GM19463 (cell line): ENCODE measurements around the gene PTPRS.

Experiments used
- ATAC-seq: cut with Tn5 transposase; IDR thresholded peaks from one replicate; pipeline ENCODE4 v1.9.1; 2021; ENCODE audit warnings: mild to moderate bottlenecking, moderate library complexity; ENCODE audit not compliant: unreplicated experiment

PTPRS gene

DNA sequence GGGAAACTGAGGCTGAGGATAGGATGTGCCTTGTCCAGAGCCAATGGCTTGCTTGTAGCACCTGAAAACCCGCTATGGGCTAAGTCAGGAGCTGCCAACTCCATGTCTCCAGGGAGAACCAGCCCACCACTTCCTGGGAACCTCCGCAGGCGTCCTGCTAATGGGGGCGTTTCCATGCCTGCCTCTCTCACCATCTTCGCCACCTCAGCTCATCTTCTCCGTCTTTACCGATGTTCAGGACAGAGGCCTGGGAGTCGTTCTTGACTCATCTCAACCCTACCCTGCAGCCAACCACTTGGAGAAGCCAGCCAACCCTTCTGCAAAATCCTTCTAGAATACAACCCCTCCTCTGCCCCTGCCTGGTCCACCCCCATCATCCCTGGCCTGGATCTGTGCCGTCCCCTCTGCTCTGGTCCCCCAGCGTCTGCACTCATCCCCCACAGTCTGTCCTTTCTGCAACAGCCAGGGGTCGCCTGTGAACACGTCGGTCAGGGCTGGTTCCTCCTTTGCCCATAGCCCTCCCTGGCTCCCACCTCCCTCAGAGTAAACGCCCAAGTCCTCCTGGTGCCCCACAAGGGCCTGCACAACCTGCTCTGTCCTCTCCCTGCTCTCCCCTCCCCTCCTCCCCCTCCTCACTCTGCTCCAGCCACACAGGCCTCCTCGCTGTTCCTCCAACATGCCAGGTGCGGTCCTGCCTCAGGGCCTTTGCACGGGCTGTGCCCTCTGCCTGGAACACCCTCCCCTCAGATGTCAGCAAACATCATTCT, 31.0 kb downstream of the PTPRS start:
- ATAC-seq: no peak

DNA sequence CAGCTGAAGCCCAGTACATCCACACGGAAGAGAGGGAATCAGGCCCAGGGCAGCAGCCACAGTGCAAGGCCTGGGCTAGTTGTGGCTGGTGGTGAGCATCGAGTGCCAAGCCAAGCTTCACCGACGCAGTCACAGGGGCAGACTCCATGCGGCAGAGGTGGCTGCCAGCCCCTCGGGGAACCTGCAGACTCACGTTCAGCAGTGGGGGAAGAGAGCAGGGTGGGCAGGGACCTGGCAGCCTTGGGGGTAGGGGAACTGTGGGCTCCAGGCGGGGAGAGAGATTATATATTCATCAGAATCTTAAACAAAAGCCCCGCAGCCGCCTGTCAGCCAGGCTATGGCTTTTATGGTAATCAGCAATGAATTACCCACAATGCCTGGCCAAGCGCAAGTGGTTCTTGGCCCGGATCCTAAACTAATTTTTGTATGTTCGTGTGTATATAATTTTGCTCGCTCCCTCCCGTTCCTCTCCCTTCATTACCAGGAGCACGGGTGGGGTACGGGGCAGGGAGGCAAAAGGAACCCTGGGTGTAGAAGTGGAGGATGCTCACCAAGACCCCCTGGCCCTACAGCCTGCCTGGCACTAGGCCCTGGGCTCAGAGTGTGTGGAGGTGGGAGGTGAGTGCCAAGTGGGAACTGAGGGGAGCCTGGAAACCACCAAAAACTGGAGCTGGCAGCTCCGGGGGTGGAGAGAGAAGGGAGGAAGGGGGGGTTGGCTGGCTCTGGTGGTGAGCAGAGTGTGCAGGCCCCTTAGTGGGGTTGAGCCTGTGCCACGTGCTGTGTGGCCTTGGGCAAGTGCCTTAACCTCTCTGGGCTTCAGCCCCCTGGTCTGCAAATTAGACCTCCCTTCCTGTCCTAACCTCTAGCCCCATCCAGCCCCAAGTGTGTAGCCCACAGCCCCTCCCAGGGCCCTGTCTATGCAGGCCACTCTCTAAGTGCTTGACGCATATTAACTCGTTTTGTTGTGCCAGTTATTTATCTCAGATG, 31.9 kb downstream of the PTPRS start:
- no peak for ATAC-seq

DNA sequence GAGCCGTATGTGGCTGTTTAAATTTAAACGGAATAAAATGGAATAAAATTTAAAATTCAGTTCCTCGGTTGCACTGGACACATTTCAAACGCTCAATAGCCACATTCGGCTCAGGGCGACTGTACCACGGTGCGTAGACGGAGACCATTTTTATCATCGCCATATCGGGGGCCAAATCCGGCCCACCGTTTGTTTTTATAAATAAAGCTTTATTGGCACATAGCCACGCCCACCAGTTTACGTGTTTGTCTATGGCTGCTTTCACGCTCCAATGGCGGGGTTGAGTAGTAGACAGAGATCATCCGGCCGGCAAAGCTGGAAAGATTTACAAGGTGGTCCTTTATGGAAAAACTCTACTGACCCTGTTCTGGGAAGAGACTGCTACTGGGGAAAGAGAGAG, 33.0 kb downstream of the PTPRS start:
- no peak for ATAC-seq

DNA sequence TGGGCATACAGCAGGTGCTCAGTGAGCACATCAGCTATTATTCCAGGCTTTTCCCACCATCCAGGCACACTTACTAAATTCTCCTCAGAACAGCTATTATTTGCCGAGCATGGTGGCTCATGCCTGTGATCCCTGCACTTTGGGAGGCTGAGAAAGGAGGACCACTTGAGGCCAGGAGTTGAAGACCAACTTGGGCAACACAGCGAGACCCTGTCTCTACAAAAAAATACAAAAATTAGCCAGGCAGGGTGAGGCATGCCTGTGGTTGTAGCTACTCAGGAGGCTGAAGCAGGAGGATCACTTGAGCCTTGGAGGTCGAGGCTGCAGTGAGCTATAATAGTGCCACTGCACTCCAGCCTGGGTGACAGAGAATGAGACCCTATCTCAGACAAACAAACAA, 35.4 kb downstream of the PTPRS start:
- ATAC-seq: no peak

DNA sequence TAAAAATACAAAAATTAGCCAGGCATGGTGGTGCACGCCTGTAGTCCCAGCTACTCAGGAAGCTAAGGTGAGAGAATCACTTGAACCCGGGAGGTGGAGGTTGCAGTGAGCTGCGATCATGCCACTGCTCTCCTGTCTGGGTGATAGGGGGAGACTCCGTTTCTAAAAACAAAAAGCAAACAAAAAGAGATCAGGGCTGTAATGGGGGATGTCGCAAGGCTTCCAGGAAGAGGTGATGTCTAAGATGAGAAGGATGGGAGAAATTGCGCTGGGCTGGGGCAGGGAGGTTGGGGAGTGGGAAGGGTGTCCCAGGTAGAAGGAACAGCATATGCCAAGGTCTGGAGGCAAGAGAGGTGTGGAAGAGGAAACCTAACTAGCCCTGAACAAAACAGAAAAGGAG, 36.1 kb downstream of the PTPRS start:
- ATAC-seq: no peak

DNA sequence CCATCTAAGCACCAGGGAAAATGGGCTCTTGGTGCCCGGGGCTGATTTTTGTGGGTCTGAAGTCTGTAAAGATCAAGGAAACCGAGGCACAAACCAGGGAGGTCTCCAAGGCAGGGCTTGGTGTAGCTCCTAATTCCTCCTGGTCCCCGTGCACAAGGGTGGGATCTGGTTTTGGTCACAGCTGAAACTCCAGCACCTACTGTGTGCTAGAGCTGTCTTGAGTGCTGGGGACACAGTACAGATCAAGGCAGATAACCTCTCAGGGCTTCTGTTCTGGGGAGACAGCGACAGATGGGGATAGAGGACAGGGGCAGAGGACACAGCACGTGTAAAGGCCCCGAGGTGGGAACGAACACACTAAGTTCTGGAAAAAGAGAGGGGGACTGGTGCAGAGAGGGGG, 37.4 kb downstream of the PTPRS start:
- no peak for ATAC-seq

DNA sequence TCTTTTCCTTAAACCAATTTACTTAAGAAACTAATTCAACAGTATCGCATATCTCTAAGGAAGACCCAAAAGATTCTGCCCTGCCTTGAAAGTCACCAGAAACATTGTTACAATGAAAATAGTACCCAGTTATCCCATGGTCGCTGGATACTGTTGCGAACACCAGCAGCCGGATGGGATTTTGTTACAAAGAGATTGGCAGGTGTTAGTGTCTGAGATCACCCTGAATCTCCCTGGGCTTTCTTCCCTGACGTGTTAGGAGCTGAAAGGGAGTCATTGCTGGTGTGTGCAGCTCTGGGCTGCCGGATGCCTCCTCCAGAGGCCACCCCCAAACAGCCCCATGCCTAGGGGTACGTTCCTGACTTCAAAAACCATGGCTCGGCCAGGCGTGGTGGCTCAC, 38.2 kb downstream of the PTPRS start:
- ATAC-seq: no peak

DNA sequence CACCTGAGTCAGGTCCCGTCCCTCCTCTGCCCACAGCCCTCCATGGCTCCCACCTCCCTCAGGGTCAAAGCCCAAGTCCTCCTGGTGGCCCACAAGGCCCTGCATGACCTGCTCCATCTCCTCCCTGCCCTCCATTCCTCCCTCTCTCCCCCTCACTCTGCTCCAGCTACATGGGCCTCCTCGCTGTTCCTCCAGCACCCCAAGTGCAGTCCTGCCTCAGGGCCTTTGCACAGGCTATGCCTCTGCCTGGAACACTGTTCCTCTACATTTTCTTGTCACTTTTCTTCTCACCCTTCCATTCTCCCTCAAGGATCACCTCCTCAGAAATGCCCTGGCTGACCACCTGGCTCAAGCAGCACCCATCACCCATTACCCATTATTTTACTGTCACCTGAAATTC, 41.5 kb downstream of the PTPRS start:
- no peak for ATAC-seq

DNA sequence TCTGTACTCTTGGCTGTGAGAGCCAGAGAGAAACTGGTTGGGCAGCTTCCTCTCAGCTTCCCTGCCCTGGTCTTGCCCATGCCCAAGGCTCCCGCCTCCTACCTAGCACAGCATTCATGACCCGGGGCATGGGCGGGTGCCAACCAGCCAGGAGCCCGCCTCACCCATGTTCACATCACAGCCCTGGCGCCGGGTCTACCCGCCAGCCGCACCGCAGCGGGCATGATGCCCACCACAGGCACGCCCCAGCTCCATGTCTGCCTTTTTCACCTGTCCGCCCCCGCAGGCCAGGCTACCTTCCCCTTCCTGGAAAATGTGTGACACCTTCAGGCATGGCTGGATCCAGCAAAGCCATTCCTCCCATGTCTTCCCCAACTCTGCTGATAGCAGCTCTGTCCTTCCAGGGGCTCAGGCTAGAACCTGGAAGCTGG, 42.1 kb downstream of the PTPRS start:
- no peak for ATAC-seq

DNA sequence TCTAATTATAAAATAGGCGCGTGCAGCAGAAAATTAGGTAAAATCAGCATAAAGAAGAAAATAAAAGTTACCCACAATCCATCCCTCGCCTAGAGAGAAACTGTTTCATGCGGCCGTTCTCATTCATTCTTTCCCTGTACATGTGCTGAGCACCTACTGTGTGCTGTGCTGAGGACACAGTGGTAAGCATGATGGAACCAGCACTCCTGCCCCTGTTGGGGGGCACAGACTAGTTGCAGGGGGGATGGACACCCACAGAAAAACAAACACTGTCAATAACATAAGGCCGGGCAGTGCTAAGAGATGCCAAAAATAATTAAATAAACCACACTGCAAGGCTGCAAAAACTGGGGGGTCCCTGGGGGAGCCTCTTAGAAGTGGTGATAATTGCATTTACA, 43.3 kb downstream of the PTPRS start:
- no peak for ATAC-seq

DNA sequence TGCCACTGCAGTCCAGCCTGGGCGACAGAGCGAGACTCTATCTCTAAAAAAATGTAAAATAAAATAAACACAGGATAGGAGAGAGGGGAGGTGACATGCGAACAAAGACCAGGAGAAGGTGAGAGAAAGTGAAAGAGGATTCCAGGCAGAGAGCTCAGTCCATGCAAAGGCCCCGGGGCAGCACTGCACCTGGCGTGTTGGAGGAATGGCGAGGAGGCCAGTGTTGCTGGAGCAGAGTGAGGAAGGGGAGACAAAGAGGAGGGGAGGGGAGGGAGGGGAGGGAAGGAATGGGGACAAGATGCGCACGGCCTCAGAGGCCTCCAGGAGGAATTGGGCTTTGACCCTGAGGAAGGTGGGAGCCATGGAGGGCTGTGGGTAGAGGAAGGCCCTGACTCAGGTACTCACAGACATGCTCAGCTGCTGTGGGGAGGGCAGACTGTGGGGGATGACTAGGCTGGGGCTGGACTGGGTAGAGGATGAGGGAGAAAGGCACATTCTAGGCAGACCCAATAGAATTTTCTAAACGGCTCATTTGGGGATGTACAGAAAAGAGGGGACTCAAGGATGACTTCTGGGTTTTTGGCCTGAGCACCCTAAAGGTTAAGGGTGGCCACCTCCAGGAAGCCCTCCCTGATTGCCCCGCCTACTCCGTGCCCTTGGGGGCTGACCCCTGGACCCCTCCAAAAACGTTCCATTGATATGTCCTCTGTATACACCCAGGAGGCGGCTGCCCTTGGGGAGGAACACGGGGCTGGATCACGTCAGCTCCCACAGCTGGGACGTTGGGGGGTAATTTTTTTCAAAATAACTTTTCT, 43.9 kb downstream of the PTPRS start:
- no peak for ATAC-seq

DNA sequence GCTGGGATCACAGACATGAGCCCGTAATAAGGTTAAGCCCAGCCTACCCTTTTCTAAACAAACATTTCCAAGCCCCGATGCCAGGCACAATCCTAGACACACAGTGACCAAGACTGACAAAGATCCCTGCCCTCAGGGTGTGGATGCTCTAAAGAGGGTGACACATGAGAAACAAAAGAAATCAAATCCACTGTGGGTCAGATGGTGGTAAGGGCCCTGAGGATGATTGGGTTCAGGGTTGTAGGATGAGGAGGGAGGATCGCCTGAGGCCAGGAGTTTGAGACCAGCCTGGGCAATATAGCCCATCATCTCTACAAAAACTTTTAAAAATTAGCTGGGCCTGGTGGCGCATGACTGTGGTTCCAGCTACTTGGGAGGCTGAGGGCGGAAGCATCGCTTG, 44.6 kb downstream of the PTPRS start:
- no peak for ATAC-seq

DNA sequence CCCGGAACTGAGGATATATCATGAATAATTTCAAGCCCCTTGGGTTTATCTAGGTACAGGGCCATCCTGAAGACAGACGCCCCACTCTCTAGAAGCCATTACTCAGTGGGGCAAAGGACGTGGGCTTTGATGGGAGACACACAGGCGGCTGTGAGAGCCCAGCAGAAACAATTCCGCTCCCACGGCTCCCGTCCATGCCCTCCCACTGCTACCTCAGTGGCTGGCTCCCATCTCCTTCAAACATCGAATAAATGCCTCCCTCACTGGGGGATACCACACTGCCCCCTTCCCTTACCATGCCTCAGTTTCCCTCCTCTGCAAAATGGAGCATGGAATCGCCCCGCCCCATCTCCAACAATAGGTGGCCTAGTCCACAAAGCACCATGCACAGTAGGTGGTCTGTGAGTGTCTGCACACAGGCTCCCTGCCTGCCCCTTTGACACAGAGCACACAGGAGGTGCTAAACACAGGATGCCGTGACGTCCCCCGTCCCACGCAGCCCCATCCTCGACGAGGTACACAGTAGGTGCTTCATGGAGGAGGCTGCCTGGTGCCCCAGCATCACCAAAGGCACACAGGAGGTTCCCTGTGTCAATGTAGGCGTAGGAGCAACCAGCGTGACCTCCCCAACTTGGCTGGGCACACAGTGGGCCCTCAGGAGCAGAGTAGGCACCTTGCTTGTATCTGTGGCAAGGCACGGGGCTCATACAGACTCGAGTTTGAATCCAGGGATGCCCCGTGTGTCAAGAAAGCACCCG, 46.0 kb downstream of the PTPRS start:
- no peak for ATAC-seq

DNA sequence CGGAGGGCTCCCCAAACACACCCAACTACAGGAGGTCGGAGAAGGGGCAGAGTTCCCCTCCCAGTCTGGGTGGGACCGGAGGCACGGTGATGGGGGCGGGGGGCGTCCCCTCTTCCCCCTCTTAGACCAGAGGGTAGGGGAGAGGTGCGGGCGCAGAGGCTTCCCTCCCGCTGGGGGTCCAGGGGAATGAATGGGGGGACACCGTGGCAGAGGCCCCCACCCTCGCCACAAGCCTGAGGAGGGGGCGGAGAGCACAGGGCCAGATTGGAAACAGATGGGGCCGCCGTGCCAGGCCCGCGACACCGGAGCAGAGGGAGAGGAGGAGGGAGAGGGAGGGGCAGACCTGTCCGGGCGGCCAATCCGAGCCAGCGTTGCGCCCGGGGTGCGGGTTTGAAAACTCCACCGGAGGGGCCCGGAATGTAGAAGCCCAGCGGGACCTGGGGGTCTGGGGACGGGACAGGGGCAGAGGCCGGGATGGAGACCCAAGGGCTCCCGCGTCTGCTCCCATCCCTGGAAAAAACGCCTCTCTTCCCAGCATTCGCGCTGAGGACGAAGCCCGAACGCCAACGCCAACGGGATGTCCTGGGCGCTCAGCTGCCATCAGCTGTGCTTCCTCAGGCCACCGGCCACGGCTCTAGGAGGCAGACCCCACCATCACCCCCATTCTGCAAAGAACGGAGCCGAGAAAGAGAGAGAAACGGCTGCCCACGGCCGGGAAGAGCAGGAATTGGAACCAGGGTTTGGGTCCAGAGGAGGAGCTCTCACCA, 46.8 kb downstream of the PTPRS start:
- no peak for ATAC-seq

DNA sequence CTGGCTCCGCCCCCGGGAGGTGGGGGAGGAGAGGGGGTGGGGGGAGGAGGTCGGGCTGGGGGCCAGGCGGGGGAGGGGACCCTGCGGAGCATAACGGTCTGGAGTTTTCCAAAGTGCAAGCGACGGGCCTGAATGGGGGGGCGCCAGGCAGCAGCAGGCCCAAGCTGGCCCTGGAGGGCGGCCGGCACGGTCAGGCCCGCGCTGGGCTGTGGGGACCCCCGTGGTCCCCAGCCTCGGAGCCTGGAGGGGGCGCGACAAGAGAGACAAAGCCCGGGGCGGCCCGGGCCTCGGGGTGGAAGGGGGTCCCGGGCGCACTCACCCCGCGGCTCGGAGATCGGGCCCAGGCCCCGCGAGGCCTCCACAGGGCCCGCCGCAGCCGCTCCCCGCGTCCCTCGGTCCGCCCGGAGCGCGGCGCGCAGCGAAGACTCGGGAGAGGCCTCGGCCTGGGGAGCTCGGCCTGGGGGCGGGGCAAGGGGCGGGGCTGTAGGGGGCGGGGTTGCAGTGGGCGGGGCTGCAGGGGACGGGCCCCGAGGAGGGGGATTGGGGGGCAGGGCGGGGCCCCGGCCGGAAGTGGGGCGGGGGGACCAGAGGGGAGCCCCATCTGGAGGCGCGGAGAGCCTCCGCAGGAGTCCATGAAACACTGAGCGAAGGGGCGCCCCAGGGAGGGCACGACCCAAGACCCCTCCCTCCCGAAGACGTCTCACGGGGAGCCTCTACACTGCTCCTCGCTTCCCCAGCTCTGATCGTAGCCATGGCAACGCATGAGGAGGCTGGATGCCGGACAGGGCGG, 47.6 kb downstream of the PTPRS start:
- peak; percentile 50 for ATAC-seq

DNA sequence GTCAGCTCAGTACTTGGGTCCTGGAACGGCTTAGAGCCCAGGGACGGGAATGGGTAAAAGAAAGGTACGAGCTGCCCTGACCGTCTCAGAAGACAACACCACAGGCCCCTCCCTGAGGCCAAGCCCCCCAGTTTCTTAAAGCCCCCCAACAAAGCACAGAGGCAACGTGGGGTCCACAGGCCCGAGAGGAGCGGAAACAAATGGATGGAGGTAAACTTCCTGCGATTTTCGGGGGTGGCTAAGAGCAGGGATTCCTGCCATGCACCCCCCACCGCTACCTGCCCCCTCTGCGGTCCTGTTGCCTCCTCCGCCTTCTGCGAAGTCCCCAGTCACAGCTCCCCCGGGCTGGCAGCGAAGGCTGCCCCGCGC, 48.2 kb downstream of the PTPRS start:
- ATAC-seq: peak; percentile 24

DNA sequence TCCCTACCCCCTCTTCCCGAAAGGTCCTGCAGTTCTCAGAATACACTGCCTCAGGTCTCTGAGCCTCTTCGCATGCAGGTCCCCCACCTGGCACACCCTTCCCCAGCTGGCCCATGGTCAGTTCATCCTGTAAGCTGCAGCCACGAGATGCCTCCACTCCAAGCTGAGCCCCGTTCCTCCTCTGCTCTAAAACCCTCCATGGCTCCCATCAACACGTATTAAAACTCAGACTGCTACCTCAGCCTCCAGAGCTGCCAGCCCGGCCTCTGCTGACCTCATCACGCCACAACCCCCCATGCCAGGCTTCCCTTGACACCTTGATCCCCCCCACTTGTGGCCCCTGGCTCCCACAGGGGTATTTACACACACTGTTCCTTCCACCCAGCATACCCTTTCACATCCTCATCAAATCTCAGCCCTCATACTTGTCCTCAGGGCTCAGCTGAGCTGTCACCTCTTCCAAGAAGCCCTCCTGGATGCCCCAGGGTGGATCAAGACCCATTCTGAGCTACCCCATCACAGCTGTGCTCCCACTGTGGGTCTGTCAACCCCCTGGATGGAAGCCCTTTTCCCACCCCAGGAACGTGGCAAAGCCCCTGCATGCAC, 48.9 kb downstream of the PTPRS start:
- no peak for ATAC-seq
